ENCODE measurements around the gene UBAP2L.

UBAP2L gene

DNA sequence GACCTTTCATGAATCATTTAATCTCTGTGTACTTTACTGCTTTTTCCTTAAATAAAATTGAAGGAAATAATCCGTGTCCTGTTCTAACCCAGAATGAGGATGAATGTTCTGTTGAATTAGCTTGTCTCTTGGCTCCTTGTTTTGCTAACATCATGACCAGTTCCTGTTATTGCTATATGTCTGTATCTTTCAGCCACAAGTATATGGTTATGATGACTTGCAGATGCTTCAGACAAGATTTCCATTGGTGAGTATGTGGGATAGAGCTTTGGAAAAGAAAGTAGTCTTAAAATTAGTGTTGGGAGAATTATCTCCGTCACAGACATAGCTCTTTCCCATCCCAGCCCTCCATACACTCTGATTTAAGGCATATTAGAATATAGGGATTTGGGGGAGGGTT lies 38.0 kb downstream of the UBAP2L start:
- TF ChIP-seq, protein P1, sequence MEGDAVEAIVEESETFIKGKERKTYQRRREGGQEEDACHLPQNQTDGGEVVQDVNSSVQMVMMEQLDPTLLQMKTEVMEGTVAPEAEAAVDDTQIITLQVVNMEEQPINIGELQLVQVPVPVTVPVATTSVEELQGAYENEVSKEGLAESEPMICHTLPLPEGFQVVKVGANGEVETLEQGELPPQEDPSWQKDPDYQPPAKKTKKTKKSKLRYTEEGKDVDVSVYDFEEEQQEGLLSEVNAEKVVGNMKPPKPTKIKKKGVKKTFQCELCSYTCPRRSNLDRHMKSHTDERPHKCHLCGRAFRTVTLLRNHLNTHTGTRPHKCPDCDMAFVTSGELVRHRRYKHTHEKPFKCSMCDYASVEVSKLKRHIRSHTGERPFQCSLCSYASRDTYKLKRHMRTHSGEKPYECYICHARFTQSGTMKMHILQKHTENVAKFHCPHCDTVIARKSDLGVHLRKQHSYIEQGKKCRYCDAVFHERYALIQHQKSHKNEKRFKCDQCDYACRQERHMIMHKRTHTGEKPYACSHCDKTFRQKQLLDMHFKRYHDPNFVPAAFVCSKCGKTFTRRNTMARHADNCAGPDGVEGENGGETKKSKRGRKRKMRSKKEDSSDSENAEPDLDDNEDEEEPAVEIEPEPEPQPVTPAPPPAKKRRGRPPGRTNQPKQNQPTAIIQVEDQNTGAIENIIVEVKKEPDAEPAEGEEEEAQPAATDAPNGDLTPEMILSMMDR (IDR thresholded peaks at IDR 0.05; ENCODE audit: extremely low read depth, missing control alignments): no peak
- no peak for DNase-seq (ENCODE audit: low spot score)

DNA sequence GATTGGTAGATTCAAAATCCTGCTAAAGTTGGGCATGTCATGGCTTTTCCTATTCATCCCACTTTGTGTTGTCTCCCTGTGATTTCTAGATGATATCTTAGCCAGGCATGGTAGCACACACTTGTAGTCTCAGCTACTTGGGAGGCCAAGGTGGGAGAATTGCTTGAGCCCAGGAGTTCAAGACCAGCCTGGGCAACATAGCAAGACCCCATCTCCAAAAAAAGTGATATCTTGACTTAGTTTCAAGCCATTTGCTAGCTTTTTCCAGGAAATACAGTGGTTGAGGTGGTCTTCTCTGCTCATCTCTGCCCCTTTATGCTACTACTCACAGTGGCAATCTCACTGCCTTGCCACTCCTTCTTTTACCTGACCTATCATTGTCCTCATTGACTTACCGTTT lies 39.4 kb downstream of the UBAP2L start:
- DNase-seq (ENCODE audit: low spot score): no peak
- TF ChIP-seq, protein P1 (IDR thresholded peaks at IDR 0.05; ENCODE audit: extremely low read depth, missing control alignments): no peak

DNA sequence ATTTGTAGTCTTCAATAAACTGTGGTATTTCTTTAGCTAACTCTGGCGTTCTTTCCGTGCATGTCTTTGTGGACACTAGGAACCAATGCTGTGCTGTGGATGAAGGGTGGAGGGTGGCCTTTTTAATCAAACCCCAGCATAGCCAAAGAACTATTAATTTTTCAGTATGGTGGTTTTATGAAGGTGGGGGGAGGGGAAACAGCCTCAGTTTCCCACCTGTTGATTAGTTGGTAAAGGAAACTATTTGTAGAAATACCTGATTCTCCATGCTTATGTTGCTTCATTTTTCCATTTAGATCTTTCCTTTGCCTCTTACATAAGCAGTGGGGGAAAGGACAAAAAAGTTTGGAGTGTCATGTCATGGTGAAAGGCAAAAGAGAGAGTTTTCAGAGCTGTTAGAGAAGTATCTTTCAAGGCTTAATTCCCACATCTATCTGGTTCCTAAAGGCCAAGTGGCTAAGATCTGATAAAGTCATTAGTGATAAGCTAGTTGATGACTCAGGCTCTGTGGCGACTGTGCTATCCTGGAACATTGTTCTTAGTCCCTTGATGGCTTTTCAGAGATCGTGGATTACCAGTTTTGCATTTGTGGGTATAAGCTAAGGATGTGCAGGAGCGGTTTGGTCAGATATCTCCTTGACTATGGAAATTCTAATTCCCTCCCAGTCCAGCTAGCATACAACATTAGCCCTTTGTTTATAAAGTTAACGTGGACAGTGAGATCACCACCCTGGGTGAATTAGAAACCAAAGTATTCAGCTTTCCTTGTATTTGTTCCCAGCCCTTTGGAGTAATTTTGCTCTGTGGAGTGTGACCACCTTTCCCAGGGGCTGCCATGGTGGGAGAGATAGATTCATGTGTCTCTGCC lies 42.9 kb downstream of the UBAP2L start:
- no peak for DNase-seq (ENCODE audit: low spot score)

DNA sequence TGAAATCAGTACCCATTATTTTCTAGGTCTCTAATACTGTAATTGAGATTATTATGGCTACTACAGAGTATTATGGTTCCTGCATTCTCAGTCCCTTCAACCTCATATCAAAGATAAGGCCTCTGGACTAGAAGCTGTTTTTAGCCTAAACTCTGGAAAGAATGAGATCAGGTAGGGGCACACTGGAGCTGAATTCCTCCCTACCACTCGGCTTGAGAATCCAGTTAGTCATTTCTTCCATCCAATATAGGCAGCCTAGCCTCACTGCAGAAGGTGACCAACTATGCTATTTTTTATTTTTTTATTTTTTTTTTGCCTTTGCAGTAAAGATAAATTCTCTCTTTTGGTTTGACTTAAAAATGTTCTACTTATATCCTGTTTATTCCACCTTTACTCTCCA lies 43.7 kb downstream of the UBAP2L start:
- DNase-seq (ENCODE audit: low spot score): no peak

More for the DNA sequence above, 42.9 kb downstream of the UBAP2L start:
- TF ChIP-seq, protein P1 (IDR thresholded peaks at IDR 0.05; ENCODE audit: extremely low read depth, missing control alignments): no peak

DNA sequence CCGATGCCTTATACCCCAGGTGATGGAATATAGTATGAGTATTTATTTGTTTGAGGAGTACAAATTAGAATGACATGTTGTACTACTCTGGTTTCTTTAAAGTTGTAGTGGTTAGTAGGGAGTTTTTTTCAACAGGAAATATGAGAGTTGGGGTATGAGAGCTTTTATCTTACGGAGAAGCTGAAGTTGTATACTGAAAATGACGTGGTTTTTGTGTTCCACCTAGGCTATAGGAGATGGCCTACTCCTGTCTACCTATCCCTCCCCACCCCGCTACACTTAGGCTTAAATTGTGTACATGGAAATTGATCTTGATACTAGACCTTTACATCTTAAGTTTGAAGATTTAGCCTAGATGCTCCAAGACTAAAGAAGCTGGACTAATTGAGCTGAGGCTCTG lies 44.8 kb downstream of the UBAP2L start:
- TF ChIP-seq, protein P1 (IDR thresholded peaks at IDR 0.05; ENCODE audit: extremely low read depth, missing control alignments): no peak
- no peak for DNase-seq (ENCODE audit: low spot score)

More for the DNA sequence above, 43.7 kb downstream of the UBAP2L start:
- TF ChIP-seq, protein P1 (IDR thresholded peaks at IDR 0.05; ENCODE audit: extremely low read depth, missing control alignments): no peak

DNA sequence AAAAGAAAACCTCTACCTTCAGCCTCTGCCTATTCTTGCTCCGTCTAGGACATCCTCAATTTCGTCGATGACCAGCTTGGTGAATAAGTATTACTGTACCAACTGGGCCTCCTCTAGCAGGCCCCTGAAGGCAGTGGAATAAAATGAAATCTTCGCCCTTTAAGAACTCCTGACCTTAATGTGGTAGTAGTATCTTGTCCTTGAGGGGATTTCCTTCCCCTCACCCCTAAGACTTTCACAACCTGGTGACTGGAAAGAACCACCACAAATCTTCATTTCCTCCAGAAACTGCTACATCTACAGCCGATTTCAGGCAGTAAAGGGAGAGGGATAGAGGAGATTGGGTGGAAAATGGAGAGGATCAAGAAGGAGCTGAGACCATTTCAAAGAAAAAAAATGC lies 50.1 kb downstream of the UBAP2L start:
- TF ChIP-seq, protein P1 (IDR thresholded peaks at IDR 0.05; ENCODE audit: extremely low read depth, missing control alignments): no peak
- DNase-seq (ENCODE audit: low spot score): peak; percentile 16

DNA sequence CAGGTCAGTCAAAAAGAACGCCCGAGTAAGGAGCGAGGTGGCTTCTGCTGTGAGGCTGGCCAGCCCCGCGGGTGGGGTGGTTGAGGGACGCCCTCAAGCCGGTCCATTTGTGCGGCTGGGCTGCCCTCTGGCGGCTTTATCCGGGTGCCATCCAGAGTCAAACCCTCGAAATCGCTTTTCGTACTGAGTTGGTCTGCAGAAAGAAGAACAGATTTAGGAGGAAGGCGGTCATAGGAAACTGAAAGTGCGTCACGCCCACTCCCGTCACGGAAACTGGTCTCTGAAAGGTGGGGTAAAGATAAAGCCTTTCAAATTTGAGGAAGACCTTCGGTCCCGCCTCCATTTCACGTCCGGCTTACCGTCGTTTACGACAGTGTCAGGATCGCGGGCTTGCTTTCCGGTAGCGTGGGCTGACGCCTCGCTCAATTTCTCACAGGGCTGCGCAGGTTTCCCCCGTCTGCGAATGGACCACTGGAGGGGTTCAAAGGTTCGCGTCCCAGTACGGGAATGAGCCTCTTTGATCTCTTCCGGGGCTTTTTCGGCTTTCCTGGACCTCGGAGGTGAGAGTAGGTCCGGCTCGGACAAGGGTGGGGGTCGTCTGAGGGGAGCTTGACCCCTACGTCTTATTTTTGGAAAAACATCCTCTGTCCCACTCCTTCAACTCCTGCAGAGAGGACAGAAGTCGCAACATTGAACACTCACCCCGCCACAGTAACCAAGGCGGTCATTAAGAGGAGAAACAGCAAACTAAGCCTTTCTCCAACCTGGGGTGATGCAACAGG lies 51.7 kb downstream of the UBAP2L start, which contains the start of gene HAX1:
TSS of gene HAX1 (plus strand) at position 413 of the 782 bp plus-strand sequence. CDS start at position 508, 95 bp downstream.
- DNase-seq (ENCODE audit: low spot score): peak; percentile 93
- TF ChIP-seq, protein P1 (IDR thresholded peaks at IDR 0.05; ENCODE audit: extremely low read depth, missing control alignments): peak; percentile 44
